HG02970 (cell line): Measurements from ENCODE around the gene CSDE1.

Source experiments
- ATAC-seq: cut with Tn5 transposase; IDR thresholded peaks from one replicate; pipeline ENCODE4 v1.9.1; 2021; ENCODE audit warnings: mild to moderate bottlenecking, moderate library complexity, moderate number of reproducible peaks; ENCODE audit not compliant: unreplicated experiment, low FRiP score

Gene CSDE1

GRCh38 chr1:114750780-114751179, 7.0 kb downstream of the CSDE1 start:
- ATAC-seq = no peak

GRCh38 chr1:114749835-114750234, 7.9 kb downstream of the CSDE1 start:
- ATAC-seq = no peak

- ATAC-seq = no peak
Measured at GRCh38 chr1:114746450-114747121, 11.2 kb downstream of the CSDE1 start.

DNA sequence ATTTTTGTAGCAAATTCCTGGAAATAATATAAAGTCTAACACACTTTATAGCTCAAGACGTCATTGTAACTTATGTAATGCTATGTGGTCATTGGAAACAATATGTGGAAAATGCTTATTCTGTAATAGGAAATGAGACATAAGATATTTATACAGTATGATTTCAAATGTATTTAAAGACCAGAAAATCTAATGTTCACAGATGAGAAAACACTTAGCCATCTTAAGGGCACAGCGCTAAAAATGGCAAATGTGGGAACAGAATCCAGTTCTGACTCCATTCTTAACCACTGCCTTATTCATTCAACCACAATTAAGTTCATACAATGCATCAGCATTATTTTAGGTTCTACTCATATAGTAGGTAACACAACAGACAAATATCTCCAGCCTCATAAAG, 12.5 kb downstream of the CSDE1 start:
- ATAC-seq = no peak

DNA sequence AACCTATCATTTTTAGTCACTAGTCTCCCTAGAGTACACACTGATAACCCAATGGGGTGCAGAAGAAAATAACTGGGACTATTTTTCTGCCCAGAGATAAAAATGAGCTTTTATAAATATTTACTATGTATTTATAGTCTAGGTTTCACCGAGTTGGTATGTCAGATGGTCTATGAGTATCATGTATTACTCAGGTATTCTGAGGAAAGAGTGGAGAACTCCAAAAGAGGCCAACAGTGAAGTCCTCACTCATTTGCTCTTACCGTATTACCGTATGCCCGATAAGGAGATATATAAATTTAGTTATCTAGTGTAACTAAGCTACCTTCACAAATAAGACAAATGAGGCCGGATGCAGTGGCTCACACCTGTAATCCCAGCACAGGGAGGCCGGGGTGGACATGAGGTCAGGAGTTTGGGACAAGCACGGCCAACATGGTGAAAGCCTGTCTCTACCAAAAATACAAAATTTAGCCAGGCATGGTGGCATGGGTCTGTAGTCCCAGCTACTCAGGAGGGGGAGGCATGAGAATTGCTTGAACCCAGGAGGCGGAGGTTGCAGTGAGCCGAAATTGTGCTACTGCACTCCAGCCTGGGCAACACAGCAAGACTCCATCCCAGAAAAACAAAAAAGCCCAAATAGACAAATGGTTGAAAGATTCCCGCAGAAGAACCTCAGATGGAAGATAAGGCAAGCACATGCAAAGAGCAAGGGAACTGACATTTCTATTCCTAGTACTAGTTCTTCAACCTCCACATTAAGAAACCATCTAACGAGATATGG, 15.6 kb downstream of the CSDE1 start:
- ATAC-seq = no peak

GRCh38 chr1:114740331-114740730, 17.5 kb downstream of the CSDE1 start:
- ATAC-seq = no peak

GRCh38 chr1:114737314-114737849, 20.4 kb downstream of the CSDE1 start:
- no peak for ATAC-seq

DNA sequence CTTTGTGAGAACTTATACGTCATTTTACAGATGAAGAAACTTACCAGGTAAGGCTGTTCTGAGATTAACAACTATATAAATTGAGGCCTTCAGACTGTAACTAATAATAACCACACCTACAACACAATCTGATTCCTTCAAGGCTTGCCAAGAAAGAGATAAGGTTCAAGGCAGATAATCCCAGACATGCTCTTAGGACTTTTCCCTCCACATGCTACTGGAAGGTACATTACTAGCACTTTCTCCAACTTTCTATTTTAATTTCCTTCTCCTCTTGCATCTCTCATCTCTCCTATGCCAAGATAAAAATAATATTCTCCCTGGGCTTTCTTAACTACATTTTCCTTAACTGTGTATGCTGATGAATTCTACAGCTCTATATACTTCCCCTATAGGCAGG, 22.3 kb downstream of the CSDE1 start:
- no peak for ATAC-seq

GRCh38 chr1:114729782-114730181, 28.0 kb downstream of the CSDE1 start:
- no peak for ATAC-seq

GRCh38 chr1:114728553-114728952, 29.2 kb downstream of the CSDE1 start:
- ATAC-seq = no peak

- ATAC-seq = no peak
Measured at GRCh38 chr1:114725230-114725629, 32.6 kb downstream of the CSDE1 start.

GRCh38 chr1:114723915-114724314, 33.9 kb downstream of the CSDE1 start:
- no peak for ATAC-seq

- no peak for ATAC-seq
Measured at GRCh38 chr1:114723457-114723856, 34.3 kb downstream of the CSDE1 start.

GRCh38 chr1:114720492-114720891, 37.3 kb downstream of the CSDE1 start:
- no peak for ATAC-seq

DNA sequence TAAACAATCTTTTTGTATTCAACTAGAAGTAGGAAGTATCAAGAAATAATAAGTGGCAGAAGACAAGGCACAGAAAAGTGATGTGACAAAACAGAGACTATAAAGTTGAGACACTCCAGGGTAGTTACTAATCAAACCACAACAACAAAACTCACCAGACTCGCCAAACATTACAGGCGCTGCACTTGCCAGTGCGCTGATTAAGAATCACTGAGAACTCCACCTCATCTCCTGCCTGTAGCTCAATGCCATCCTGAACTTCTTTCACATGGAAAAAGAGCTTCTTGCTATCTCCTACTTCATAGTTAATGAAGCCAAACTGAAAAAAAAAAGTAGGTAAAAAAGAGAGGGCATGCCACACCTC, 38.4 kb downstream of the CSDE1 start:
- no peak for ATAC-seq

- no peak for ATAC-seq
Measured at GRCh38 chr1:114718661-114719423, 38.9 kb downstream of the CSDE1 start.

DNA sequence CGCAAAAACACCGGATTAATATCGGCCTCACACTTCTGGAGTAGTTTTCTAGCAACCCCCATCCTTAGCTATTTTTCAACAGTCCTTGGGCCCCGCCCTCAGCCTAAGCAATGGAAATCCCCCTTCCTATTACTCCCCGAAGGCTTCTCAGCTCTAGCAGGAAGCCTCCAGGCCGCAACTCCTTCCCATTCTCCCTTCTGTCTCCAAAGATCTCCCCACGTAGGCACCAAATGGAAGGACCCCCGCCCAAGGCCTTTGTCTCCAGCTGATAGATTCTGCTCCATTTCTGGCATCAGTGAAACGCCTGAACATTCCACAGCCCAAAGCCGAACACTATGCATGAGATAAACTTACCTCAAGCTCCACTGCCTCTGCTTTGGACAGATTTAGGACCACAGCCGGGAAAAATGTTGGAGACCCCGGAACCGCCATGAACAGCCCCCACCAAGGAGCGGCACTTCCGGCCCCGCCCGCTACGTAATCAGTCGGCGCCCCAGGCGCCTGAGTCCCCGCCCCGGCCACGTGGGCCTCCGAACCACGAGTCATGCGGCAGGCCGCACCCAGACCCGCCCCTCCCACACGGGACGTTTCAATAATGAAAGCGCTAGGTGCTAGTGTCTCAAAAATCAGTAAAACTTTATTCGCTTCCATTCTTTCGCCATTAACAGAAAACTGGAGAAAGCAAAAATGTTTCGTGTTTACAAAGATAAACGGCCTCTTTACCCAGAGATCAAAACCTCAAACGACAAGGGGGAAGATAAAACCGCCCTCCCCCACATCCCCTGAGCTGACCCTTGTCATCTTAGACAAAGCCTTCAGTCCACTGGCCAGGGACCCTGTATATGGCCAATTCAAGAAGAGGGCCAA, 41.2 kb downstream of the CSDE1 start, which contains the start of gene NRAS:
NRAS (minus strand) TSS at position 468 of the 867 bp plus-strand sequence. CDS start 611 bp downstream, outside the sequence.
- peak; percentile 97 for ATAC-seq

DNA sequence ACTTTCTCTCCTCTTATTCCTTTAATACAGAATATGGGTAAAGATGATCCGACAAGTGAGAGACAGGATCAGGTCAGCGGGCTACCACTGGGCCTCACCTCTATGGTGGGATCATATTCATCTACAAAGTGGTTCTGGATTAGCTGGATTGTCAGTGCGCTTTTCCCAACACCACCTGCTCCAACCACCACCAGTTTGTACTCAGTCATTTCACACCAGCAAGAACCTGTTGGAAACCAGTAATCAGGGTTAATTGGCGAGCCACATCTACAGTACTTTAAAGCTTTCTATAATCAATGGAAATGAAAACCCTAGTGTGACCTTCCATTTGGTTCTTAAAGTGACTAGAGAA, 41.9 kb downstream of the CSDE1 start:
- ATAC-seq = no peak

GRCh38 chr1:114712977-114713376, 44.8 kb downstream of the CSDE1 start:
- no peak for ATAC-seq

GRCh38 chr1:114710360-114710759, 47.4 kb downstream of the CSDE1 start:
- no peak for ATAC-seq
